RWPE2 (cell line): ENCODE data around the gene KMT2C.
A peak's percentile ranks its signal among the peaks of the same experiment; 100 is the strongest.

Source experiments
- ATAC-seq: fragments of 200-7000 bp; cut with Tn5 transposase; 3 replicates; pipeline ENCODE4 v1.9.1; 2021; ENCODE audit warnings: low read depth
- DNase-seq: peaks from one replicate; pipeline ENCODE4 v3.0.0-alpha.2; 2020; ENCODE audit warnings: low spot score
- H3K27ac ChIP-seq: fragments of 450-650 bp; 2 replicates; pipeline ENCODE4 v1.5.1; 2017; ENCODE audit warnings: mild to moderate bottlenecking; ENCODE audit not compliant: poor library complexity, severe bottlenecking
- H3K27me3 ChIP-seq: fragments of 250-450 bp; sonication (Bioruptor Pico); 2 replicates; pipeline ENCODE4 v1.5.1; 2021; ENCODE audit warnings: mild to moderate bottlenecking, moderate library complexity; ENCODE audit not compliant: insufficient read depth, poor library complexity, severe bottlenecking
- H3K36me3 ChIP-seq: fragments of 250-450 bp; sonication (Bioruptor Pico); 2 replicates; pipeline ENCODE4 v1.5.1; 2020; ENCODE audit warnings: low read depth, mild to moderate bottlenecking, moderate library complexity
- H3K4me1 ChIP-seq: fragments of 250-450 bp; sonication (Bioruptor Pico); 2 replicates; pipeline ENCODE4 v1.5.1; 2021; ENCODE audit warnings: mild to moderate bottlenecking, moderate library complexity; ENCODE audit not compliant: insufficient read depth, poor library complexity, severe bottlenecking
- H3K4me3 ChIP-seq: fragments of 250-450 bp; sonication (Bioruptor Pico); 2 replicates; pipeline ENCODE4 v1.5.1; 2021; ENCODE audit warnings: mild to moderate bottlenecking, moderate library complexity; ENCODE audit not compliant: severe bottlenecking
- H3K9me3 ChIP-seq: fragments of 250-450 bp; sonication (Bioruptor Pico); 2 replicates; pipeline ENCODE4 v1.5.1; 2021; ENCODE audit warnings: mild to moderate bottlenecking, moderate library complexity; ENCODE audit not compliant: severe bottlenecking
- CTCF ChIP-seq: fragments of 450-650 bp; IDR thresholded peaks from one replicate; pipeline ENCODE4 v1.5.1; 2017; ENCODE audit warnings: mild to moderate bottlenecking, moderate library complexity; ENCODE audit not compliant: poor library complexity, severe bottlenecking

The KMT2C gene

GRCh38 chr7:152158801-152159587 lies 276.8 kb downstream of the KMT2C start:
- Histone ChIP-seq H3K36me3 (peaks cover 88% of the 10 kb centered on the region), H3K27me3 (no peaks in the 10 kb centered on the region), H3K27ac (no peak overlapping the region), H3K9me3 (no peaks in the 10 kb centered on the region), H3K4me3 (no peak overlapping the region), H3K4me1 (no peaks in the 10 kb centered on the region)
- DNase-seq (no peak), ATAC-seq (no peak)
- TF ChIP-seq CTCF: no peak

GRCh38 chr7:152152267-152152666 lies 283.5 kb downstream of the KMT2C start:
- no peak for TF ChIP-seq CTCF
- no peak for DNase-seq
- Histone ChIP-seq H3K27ac (no peak overlapping the region), H3K4me3 (no peak overlapping the region), H3K9me3 (no peaks in the 10 kb centered on the region), H3K36me3 (peaks cover 93% of the 10 kb centered on the region), H3K27me3 (no peaks in the 10 kb centered on the region), H3K4me1 (no peaks in the 10 kb centered on the region)
- no peak for ATAC-seq

GRCh38 chr7:152149363-152149762 lies 286.4 kb downstream of the KMT2C start:
- DNase-seq (no peak), ATAC-seq (no peak)
- Histone ChIP-seq H3K4me1 (no peaks in the 10 kb centered on the region), H3K27me3 (no peaks in the 10 kb centered on the region), H3K36me3 (peaks cover 96% of the 10 kb centered on the region), H3K4me3 (no peak overlapping the region), H3K27ac (no peak overlapping the region), H3K9me3 (no peaks in the 10 kb centered on the region)
- TF ChIP-seq CTCF: no peak

- Histone ChIP-seq H3K9me3 (no peaks in the 10 kb centered on the region), H3K27me3 (no peaks in the 10 kb centered on the region), H3K4me1 (no peaks in the 10 kb centered on the region), H3K4me3 (no peak overlapping the region), H3K36me3 (peaks cover 96% of the 10 kb centered on the region), H3K27ac (no peak overlapping the region)
- DNase-seq (no peak), ATAC-seq (no peak)
- TF ChIP-seq CTCF: no peak
Measured at GRCh38 chr7:152148706-152149105, 287.1 kb downstream of the KMT2C start.

GRCh38 chr7:152145853-152146466 lies 289.8 kb downstream of the KMT2C start:
- ATAC-seq: peak; percentile 70
- H3K27me3 ChIP-seq: no peaks in the 10 kb centered on the region
- no peak overlapping the region for H3K4me3 ChIP-seq
- no peak for DNase-seq
- H3K9me3 ChIP-seq: no peaks in the 10 kb centered on the region
- H3K27ac ChIP-seq: no peak overlapping the region
- TF ChIP-seq CTCF: peak; percentile 80
- peaks cover 89% of the 10 kb centered on the region for H3K36me3 ChIP-seq
- H3K4me1 ChIP-seq: no peaks in the 10 kb centered on the region
